Measurements from ENCODE around the gene RTP1. TPM values are rescaled to one million over a fixed set of nuclear protein-coding genes. Genes with fewer than 3 reads are reported as not detected.
"Not testable (repeated sequence)": the region's sequence is repeated elsewhere in the genome, so short reads cannot be mapped to it uniquely, and the experiment has no call there.

Gene RTP1
- total RNA-seq, 2 experiments from 2014 or later: not detected

DNA sequence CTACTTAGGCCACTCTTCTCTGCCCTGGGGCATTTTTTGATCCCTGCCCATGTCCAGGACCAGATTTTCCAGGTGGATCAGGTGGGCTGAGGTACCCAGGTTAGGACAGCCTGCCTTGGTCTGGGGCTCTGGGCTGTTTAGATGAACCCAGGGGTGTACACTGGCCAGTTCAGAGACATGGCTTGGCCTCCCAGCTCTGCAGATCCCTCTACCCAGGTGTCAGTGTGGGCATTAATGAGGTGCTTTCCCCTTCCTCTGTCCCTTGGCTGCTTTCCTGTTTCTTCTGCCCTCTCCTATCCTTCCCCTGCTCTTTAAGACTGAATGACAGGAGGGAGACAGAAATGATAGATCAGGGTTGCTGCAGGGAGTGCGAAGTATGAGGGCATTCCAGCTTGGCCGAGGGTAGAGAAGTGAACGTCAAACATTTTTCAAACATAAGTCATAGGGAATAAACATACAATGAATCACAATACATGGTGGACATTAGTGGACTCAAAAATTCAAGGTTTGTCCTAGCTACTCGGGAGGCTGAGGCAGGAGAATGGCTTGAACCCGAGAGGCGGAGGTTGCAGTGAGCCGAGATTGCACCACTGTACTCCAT is 30.5 kb downstream of the RTP1 start:
- no peak for DNase-seq
- POLR2A ChIA-PET: no interaction called here
- H3K27ac Mint-ChIP-seq: no peak overlapping the region
- CTCF ChIA-PET: interaction anchor here (0.5 kb wide), 1 partner anchor 414 kb away, joined by 5 read pairs; no protein-coding TSS in a partner anchor
- no peaks in the 10 kb centered on the region for H3K36me3 Mint-ChIP-seq (ENCODE audit: low read depth)
- peaks cover 2% of the 10 kb centered on the region for H3K4me1 Mint-ChIP-seq
- H3K27me3 Mint-ChIP-seq: no peaks in the 10 kb centered on the region
- H3K9me3 Mint-ChIP-seq: no peaks in the 10 kb centered on the region
- no peak overlapping the region for H3K4me3 Mint-ChIP-seq

DNA sequence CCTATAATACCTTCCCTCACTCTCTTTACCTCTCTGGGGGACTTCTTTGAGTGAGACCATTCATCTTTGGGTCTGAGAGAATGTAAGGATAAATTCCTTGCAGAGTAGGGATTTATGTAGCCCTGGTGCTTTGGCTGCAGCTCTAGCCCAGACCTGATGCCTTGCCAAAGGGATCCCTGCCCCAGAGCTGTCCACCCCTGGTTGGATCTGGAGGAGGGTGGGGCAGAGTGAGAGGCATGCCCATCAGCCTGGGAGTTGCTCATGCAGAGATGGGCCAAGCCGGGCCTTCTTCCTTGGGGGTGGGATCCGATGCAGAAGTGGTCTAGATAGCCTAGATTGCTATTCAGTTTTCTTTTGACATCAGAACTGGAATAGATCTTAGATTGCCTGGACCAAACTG is 31.5 kb downstream of the RTP1 start:
- Mint-ChIP-seq H3K36me3 (ENCODE audit: low read depth) (no peaks in the 10 kb centered on the region), H3K4me1 (peaks cover 2% of the 10 kb centered on the region), H3K9me3 (no peaks in the 10 kb centered on the region), H3K27ac (no peak overlapping the region), H3K27me3 (no peaks in the 10 kb centered on the region), H3K4me3 (no peak overlapping the region)
- ChIA-PET POLR2A (no interaction called here), CTCF (interaction anchor here (0.6 kb wide), 1 partner anchor 15 kb away, joined by 3 read pairs; no protein-coding TSS in a partner anchor)
- no peak for DNase-seq

DNA sequence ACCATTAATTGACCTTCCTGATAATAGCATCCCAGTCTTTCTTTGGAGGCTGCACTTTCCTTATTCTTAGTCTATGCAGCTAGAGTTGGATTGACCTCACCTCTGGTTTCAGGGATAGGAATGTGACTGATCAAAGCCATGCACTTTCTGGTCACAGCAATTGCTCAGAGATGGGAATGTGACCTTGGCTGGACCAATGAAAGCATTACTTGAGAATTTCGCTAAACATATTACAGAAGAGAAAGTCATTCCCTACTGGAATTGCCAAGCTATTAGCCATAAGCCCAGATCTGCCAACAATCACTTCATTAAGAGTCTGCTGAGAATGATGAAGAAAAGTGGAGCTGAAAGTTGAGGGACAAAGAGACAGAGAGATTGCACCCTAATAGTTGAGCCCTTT is 32.7 kb downstream of the RTP1 start:
- CTCF ChIA-PET: interaction anchor here (0.6 kb wide), 1 partner anchor 293 kb away, joined by 3 read pairs; no protein-coding TSS in a partner anchor
- POLR2A ChIA-PET: no interaction called here
- Mint-ChIP-seq H3K36me3 (ENCODE audit: low read depth) (no peaks in the 10 kb centered on the region), H3K4me3 (no peak overlapping the region), H3K4me1 (no peaks in the 10 kb centered on the region), H3K27ac (no peak overlapping the region), H3K9me3 (no peaks in the 10 kb centered on the region), H3K27me3 (no peaks in the 10 kb centered on the region)
- DNase-seq: no peak

DNA sequence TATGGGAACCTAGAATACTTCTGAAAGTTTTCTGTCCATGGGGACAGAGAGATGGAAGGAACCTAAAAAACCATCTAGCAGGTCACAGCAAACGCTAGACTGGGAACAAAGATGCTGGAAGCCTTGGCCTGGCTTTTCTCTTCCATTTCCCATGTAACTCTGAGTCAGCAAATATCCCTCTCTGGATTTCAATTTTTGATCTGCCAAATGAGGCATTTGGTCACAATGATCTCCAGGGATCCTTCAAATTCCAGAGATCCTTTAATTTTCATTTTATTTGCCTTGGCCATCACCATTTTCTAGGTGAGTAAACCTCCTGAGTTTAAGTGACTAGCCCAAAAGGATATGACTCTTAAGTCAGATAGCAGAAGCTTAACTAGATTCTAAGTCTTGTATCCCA is 39.7 kb downstream of the RTP1 start:
- no peaks in the 10 kb centered on the region for H3K4me1 Mint-ChIP-seq
- ChIA-PET CTCF (no interaction called here), POLR2A (no interaction called here)
- no peaks in the 10 kb centered on the region for H3K36me3 Mint-ChIP-seq (ENCODE audit: low read depth)
- peaks cover 2% of the 10 kb centered on the region for H3K9me3 Mint-ChIP-seq
- peaks cover under 1% of the 10 kb centered on the region for H3K27me3 Mint-ChIP-seq
- DNase-seq: no peak
- H3K27ac Mint-ChIP-seq: no peak overlapping the region
- no peak overlapping the region for H3K4me3 Mint-ChIP-seq

DNA sequence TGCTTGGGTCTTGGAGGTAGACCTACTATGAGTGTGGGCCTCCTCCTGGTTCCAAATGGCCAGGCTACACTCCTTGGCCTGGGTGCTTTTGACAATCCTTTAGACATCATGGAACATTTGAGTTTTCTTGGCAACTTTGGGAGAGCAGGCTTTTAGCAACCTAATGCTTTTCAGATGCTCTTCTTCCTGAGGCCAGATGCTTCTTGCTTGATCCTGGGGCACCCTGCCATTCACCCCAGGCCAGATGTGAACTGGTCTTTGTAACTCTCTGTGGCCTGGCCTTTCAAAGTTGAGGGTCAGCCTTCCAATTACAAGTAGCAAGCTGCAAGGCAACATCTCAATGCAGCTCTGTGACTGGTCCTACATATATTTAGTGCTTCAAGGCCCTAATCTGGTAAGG is 40.5 kb downstream of the RTP1 start:
- ChIA-PET CTCF (no interaction called here), POLR2A (no interaction called here)
- H3K36me3 Mint-ChIP-seq (ENCODE audit: low read depth): no peaks in the 10 kb centered on the region
- H3K27ac Mint-ChIP-seq: no peak overlapping the region
- no peak for DNase-seq
- peaks cover 2% of the 10 kb centered on the region for H3K9me3 Mint-ChIP-seq
- no peaks in the 10 kb centered on the region for H3K4me1 Mint-ChIP-seq
- H3K27me3 Mint-ChIP-seq: peaks cover 3% of the 10 kb centered on the region
- H3K4me3 Mint-ChIP-seq: no peak overlapping the region

DNA sequence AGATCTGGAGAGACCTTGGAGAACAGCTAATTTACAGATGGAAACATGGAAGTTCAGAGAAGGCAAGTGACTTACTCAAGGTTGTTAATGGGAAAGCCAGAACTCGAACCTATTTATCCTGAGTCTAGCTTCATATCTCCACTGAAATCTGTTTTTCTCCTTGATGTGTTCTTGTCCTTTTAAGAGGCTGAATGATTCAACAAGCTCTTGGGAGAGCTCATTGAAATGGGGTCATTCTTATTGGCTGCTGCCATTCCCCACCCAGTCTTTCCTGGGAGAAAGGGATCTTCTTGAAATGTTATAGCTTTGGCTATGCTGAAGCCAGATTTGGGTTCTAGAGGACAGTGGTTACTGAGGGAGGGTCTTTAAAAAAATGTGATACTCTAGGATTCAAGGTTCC is 41.0 kb downstream of the RTP1 start:
- no peaks in the 10 kb centered on the region for H3K36me3 Mint-ChIP-seq (ENCODE audit: low read depth)
- H3K27me3 Mint-ChIP-seq: peaks cover 3% of the 10 kb centered on the region
- no peak overlapping the region for H3K27ac Mint-ChIP-seq
- H3K9me3 Mint-ChIP-seq: peaks cover 2% of the 10 kb centered on the region
- ChIA-PET CTCF (interaction anchor here (0.5 kb wide), 1 partner anchor 16 kb away, joined by 3 read pairs; no protein-coding TSS in a partner anchor), POLR2A (no interaction called here)
- DNase-seq: no peak
- H3K4me1 Mint-ChIP-seq: no peaks in the 10 kb centered on the region
- H3K4me3 Mint-ChIP-seq: no peak overlapping the region

DNA sequence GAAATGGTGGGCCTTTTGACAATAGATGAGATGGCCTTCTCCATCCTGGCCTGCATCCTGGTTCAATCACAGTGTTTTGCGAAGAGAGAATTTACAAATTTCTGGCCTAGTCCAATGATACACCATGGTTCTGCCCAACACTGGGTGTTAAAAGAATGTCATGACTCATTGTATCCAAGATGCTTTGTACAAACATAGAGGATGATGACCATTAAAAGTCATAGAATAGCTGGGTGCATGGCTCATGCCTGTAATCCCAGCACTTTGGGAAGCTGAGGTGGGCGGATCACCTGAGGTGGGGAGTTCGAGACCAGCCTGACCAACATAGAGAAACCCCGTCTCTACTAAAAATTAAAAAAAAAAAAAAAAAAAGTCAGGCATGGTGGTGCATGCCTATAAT is 41.5 kb downstream of the RTP1 start:
- H3K9me3 Mint-ChIP-seq; DNase-seq; POLR2A ChIA-PET; H3K4me1 Mint-ChIP-seq; H3K27me3 Mint-ChIP-seq; H3K36me3 Mint-ChIP-seq (ENCODE audit: low read depth); H3K27ac Mint-ChIP-seq; H3K4me3 Mint-ChIP-seq: not testable (repeated sequence)
- CTCF ChIA-PET: interaction anchor here (0.5 kb wide), 1 partner anchor 17 kb away, joined by 3 read pairs; no protein-coding TSS in a partner anchor

DNA sequence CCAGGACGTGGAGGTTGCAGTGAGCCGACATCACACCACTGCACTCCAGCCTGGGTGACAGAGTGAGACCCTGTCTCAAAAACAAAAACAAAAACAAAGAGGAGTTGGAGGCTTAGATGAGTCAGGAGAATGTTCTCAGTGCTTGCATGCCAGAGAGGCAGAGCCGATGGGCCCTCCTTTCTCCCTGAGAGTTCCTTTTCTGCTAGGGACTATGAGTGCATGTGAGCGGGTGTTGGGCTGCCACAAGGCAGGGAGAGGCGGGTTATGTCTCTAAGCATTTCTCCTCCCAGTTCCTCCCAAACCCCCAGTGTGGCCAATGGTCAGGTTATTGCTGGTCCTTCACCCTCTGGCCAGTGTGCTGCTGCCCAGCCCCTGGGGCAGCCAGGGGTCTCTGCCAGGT is 45.1 kb downstream of the RTP1 start:
- POLR2A ChIA-PET: no interaction called here
- no peak for DNase-seq
- Mint-ChIP-seq H3K27ac (no peak overlapping the region), H3K36me3 (ENCODE audit: low read depth) (no peaks in the 10 kb centered on the region), H3K4me1 (peaks cover 4% of the 10 kb centered on the region), H3K4me3 (no peak overlapping the region), H3K27me3 (peaks cover 3% of the 10 kb centered on the region), H3K9me3 (peaks cover 2% of the 10 kb centered on the region)
- CTCF ChIA-PET: interaction anchor here (1.2 kb wide), 1 partner anchor 8 kb away, joined by 3 read pairs; no protein-coding TSS in a partner anchor

DNA sequence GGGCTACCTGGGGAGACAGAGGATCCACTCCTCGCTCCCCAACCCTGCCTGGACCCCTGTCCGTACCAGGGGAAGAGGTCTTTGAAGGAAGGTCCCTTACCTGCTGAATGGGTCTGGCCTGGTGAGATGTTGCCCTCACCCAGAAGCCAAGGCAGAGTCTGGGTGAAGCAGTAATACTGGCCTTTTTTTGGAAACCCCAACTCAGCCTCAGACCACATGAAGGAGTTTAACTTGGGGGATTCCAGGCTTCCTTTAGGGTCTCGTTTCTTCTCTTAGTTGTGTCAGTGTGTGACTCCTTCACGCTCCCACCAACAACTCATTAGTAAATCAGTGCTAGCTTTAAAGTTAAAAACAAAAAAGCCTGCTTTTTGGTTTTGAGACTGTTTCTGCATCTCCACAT is 45.6 kb downstream of the RTP1 start:
- Mint-ChIP-seq H3K4me1 (peaks cover 7% of the 10 kb centered on the region), H3K36me3 (ENCODE audit: low read depth) (no peaks in the 10 kb centered on the region), H3K27ac (no peak overlapping the region), H3K27me3 (peaks cover 3% of the 10 kb centered on the region), H3K9me3 (peaks cover 2% of the 10 kb centered on the region), H3K4me3 (no peak overlapping the region)
- CTCF ChIA-PET: interaction anchor here (1.1 to 1.2 kb wide), 2 partner anchors 9 to 46 kb away, joined by 3 read pairs; no protein-coding TSS in a partner anchor
- POLR2A ChIA-PET: no interaction called here
- no peak for DNase-seq

DNA sequence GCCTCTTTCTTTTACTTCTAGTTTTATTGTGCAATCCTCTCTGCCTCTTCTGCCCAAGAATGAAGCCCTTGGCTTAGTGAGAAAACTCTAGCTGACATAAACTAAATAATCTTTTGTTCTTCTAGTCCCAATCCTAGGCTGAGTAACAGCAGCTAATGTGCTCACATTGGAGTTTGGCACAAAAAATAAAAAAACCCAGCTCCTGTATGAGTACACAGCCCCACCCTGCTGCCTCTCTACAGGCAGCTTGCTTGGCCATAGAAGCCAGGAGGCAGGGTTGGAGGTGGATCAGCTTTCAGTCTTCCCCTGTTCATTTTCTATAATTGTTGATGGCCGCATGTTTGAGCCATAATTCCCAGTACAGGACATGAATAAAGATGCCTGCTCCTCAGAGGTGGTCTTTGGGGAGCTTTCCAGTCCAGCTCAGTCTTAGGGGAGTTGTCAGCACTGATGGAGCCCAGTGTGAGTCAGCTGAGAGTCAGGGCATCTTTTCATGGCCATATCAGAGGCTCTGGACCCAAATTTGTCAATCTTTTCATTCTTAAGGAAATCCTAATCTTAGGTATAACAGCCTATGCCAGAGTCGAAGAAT is 46.7 kb downstream of the RTP1 start:
- peaks cover 3% of the 10 kb centered on the region for H3K27me3 Mint-ChIP-seq
- CTCF ChIA-PET: interaction anchor here (1.1 to 1.2 kb wide), 2 partner anchors 12 to 45 kb away, joined by 3 read pairs; no protein-coding TSS in a partner anchor
- H3K4me3 Mint-ChIP-seq: no peak overlapping the region
- DNase-seq: no peak
- POLR2A ChIA-PET: no interaction called here
- H3K27ac Mint-ChIP-seq: no peak overlapping the region
- peaks cover 8% of the 10 kb centered on the region for H3K4me1 Mint-ChIP-seq
- H3K9me3 Mint-ChIP-seq: peaks cover 2% of the 10 kb centered on the region
- H3K36me3 Mint-ChIP-seq (ENCODE audit: low read depth): no peaks in the 10 kb centered on the region

DNA sequence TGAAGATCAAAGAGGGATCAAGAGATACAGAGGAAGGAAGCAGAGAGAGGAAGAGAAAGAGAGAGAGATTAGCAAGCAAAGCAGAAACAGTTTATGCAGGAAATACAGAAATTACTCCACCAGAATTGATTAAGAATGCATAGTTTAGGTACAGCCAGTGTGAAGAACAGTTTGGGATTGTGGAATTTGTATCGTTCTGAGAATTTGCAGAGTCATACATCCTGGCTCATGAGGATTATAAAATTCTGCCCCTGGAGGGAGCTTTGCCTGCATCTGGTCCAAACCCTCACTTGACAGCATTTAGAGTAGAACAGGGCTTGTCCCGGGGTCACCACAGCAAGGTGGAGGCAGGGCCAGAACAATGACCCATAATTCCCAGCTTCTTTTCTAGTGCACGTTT is 50.1 kb downstream of the RTP1 start:
- Mint-ChIP-seq H3K9me3 (no peaks in the 10 kb centered on the region), H3K4me3 (no peak overlapping the region), H3K36me3 (ENCODE audit: low read depth) (no peaks in the 10 kb centered on the region), H3K27me3 (no peaks in the 10 kb centered on the region), H3K4me1 (peaks cover 8% of the 10 kb centered on the region), H3K27ac (no peak overlapping the region)
- POLR2A ChIA-PET: no interaction called here
- no peak for DNase-seq
- CTCF ChIA-PET: no interaction called here

Measured in activated CD4-positive, alpha-beta T cell treated with anti-CD3 and anti-CD28 coated beads, Interleukin-2, amount 10 ng/mL, durations not matched to agents 7 days and 5 days (primary cell).